ENCODE data around the gene TAF11L12.
"Not testable (repeated sequence)": the region's sequence is repeated elsewhere in the genome, so short reads cannot be mapped to it uniquely, and the experiment has no call there.

TAF11L12 gene

DNA sequence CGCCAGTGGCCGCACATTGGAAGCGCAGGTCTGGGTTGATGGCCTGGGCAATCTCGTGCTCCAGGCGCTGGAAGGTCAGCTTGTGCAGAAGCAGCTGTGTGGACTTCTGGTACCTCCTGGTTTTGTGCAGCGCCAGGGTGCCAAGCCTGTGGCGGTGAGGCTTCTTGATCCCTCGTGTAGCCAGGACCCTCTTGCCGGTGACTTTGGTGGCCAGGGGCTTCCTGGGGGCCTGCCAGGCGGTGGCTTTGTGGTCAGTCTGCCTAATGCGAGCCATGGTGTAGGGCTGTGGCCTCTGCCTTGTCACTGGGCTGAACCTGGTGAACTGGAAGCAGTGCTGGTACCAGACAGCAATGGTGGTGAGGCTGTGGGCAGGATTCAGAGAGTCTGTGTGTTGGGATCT lies 15.5 kb downstream of the TAF11L12 start:
- TF ChIP-seq SIN3A (IDR thresholded peaks at IDR 0.05; ENCODE audit: borderline replicate concordance, insufficient read depth, low read length) (no peak), TAF1 (IDR thresholded peaks at IDR 0.05; ENCODE audit: borderline replicate concordance, insufficient read depth, low read length) (no peak), POLR2AphosphoS5 (IDR thresholded peaks at IDR 0.05; ENCODE audit: low read depth, low read length) (no peak), FOXP2 (optimal IDR thresholded peaks at IDR 0.05; ENCODE audit: borderline replicate concordance, extremely low read depth, extremely low read length, insufficient read depth) (no peak)
- TF ChIP-seq, protein P1, sequence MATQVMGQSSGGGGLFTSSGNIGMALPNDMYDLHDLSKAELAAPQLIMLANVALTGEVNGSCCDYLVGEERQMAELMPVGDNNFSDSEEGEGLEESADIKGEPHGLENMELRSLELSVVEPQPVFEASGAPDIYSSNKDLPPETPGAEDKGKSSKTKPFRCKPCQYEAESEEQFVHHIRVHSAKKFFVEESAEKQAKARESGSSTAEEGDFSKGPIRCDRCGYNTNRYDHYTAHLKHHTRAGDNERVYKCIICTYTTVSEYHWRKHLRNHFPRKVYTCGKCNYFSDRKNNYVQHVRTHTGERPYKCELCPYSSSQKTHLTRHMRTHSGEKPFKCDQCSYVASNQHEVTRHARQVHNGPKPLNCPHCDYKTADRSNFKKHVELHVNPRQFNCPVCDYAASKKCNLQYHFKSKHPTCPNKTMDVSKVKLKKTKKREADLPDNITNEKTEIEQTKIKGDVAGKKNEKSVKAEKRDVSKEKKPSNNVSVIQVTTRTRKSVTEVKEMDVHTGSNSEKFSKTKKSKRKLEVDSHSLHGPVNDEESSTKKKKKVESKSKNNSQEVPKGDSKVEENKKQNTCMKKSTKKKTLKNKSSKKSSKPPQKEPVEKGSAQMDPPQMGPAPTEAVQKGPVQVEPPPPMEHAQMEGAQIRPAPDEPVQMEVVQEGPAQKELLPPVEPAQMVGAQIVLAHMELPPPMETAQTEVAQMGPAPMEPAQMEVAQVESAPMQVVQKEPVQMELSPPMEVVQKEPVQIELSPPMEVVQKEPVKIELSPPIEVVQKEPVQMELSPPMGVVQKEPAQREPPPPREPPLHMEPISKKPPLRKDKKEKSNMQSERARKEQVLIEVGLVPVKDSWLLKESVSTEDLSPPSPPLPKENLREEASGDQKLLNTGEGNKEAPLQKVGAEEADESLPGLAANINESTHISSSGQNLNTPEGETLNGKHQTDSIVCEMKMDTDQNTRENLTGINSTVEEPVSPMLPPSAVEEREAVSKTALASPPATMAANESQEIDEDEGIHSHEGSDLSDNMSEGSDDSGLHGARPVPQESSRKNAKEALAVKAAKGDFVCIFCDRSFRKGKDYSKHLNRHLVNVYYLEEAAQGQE (IDR thresholded peaks at IDR 0.05; ENCODE audit: insufficient read depth in 1 of 2, low read depth in 2 of 2, low read length in 2 of 2) = no peak

DNA sequence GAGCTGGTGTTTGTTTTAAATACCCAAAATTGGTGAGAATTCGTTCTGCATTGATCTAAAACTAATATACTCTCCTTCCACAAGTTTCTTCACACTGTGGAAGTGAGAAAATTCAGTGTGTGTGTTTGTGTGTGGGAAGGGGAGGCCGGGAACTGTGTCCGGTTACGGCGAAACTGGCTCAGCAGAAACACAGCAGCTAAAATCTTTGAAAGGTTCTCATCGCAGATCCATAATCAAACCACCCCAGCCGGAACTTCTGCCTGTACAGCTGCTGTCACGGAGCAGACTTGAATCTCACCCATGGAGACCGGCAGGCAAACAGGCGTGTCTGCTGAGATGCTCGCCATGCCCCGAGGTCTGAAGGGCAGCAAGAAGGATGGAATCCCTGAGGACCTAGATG lies 21.6 kb downstream of the TAF11L12 start, which contains the start of gene TAF11L13:
TSS of gene TAF11L13 (plus strand) at position 301 of the 400 bp plus-strand sequence.
- TF ChIP-seq, protein P1 (IDR thresholded peaks at IDR 0.05; ENCODE audit: insufficient read depth in 1 of 2, low read depth in 2 of 2, low read length in 2 of 2) = not testable (repeated sequence)
- TF ChIP-seq TAF1, SIN3A (IDR thresholded peaks at IDR 0.05; ENCODE audit: borderline replicate concordance, insufficient read depth, low read length): not testable (repeated sequence)

DNA sequence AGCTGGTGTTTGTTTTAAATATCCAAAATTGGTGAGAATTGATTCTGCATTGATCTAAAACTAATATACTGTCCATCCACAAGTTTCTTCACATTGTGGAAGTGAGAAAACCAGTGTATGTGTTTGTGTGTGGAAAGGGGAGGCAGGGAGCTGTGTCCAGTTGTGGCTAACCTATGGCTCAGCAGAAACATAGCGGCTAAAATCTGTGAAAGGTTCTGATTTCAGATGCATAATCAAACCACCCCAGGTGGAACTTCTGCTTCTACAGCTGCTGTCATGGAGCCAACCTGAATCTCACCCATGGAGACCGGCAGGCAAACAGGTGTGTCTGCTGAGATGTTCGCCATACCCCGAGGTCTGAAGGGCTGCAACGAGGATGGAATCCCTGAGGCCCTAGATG lies 24.0 kb downstream of the TAF11L12 start, which contains the start of gene TAF11L14:
TSS of gene TAF11L14 (plus strand) at position 301 of the 400 bp plus-strand sequence.
- no peak for TF ChIP-seq TAF1 (IDR thresholded peaks at IDR 0.05; ENCODE audit: borderline replicate concordance, insufficient read depth, low read length)
- no peak for TF ChIP-seq FOXP2 (optimal IDR thresholded peaks at IDR 0.05; ENCODE audit: borderline replicate concordance, extremely low read depth, extremely low read length, insufficient read depth)
- TF ChIP-seq POLR2AphosphoS5 (IDR thresholded peaks at IDR 0.05; ENCODE audit: low read depth, low read length) = no peak
- no peak for TF ChIP-seq SIN3A (IDR thresholded peaks at IDR 0.05; ENCODE audit: borderline replicate concordance, insufficient read depth, low read length)
- TF ChIP-seq, protein P1 (IDR thresholded peaks at IDR 0.05; ENCODE audit: insufficient read depth in 1 of 2, low read depth in 2 of 2, low read length in 2 of 2) = no peak

DNA sequence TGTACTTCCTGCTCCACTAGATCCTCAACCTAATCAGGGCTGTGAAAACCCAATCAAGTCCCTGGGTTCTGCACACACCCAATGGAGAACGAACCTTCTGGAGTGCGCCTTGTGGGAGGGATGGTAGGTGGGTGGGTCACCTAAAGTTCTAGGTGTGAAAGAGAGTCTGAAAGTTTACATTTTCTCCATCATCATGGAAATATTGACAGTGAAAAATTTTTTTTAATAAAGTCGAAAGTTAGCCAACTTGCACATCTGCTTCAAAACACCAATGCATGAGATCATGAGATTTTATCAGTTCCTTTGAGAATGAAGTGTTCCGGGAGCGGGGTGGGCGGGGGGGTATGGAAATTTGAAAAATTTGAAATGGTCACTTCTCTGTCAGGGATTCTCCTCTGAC lies 45.7 kb downstream of the TAF11L12 start:
- no peak for TF ChIP-seq POLR2AphosphoS5 (IDR thresholded peaks at IDR 0.05; ENCODE audit: low read depth, low read length)
- TF ChIP-seq TAF1 (IDR thresholded peaks at IDR 0.05; ENCODE audit: borderline replicate concordance, insufficient read depth, low read length) = no peak
- TF ChIP-seq SIN3A (IDR thresholded peaks at IDR 0.05; ENCODE audit: borderline replicate concordance, insufficient read depth, low read length) = no peak
- TF ChIP-seq, protein P1 (IDR thresholded peaks at IDR 0.05; ENCODE audit: insufficient read depth in 1 of 2, low read depth in 2 of 2, low read length in 2 of 2) = no peak
- TF ChIP-seq FOXP2 (optimal IDR thresholded peaks at IDR 0.05; ENCODE audit: borderline replicate concordance, extremely low read depth, extremely low read length, insufficient read depth) = no peak

Measured in PFSK-1 (cell line).